ENCODE data around the gene KRT2. TPM values are rescaled to one million over a fixed set of nuclear protein-coding genes. Genes with fewer than 3 reads are reported as not detected.

KRT2 gene
- total RNA-seq, 1 donor from 2014 or later: not detected

- H3K36me3 Mint-ChIP-seq (ENCODE audit: low read depth): no peaks in the 10 kb centered on the region
- peaks cover 14% of the 10 kb centered on the region for H3K27me3 Mint-ChIP-seq
- H3K27ac Mint-ChIP-seq: no peak overlapping the region
- H3K9me3 Mint-ChIP-seq: no peaks in the 10 kb centered on the region
- H3K4me3 Mint-ChIP-seq: no peak overlapping the region
- ChIA-PET CTCF (no interaction called here), POLR2A (no interaction called here)
- DNase-seq (no peak), ATAC-seq (ENCODE audit: low read depth) (no peak)
- TF ChIP-seq CTCF (IDR thresholded peaks at IDR 0.05): no peak
- no peaks in the 10 kb centered on the region for H3K4me1 Mint-ChIP-seq
- intact Hi-C loops (cut with micrococcal nuclease): no loop called here
These were observed 15.3 kb downstream of the KRT2 start for GRCh38 chr12:52636592-52637258.

GRCh38 chr12:52636189-52636588 is 15.8 kb downstream of the KRT2 start:
- POLR2A ChIA-PET: no interaction called here
- no peak for ATAC-seq (ENCODE audit: low read depth)

GRCh38 chr12:52634266-52635056 is 17.6 kb downstream of the KRT2 start:
- no peak for TF ChIP-seq CTCF (IDR thresholded peaks at IDR 0.05)
- POLR2A ChIA-PET: no interaction called here
- Mint-ChIP-seq H3K27me3 (peaks cover 11% of the 10 kb centered on the region), H3K4me3 (no peak overlapping the region), H3K36me3 (ENCODE audit: low read depth) (no peaks in the 10 kb centered on the region), H3K4me1 (no peaks in the 10 kb centered on the region), H3K9me3 (no peaks in the 10 kb centered on the region), H3K27ac (no peak overlapping the region)
- CTCF ChIA-PET: no interaction called here
- DNase-seq: no peak
- ATAC-seq (ENCODE audit: low read depth): no peak
- intact Hi-C loops (cut with micrococcal nuclease): no loop called here

More at GRCh38 chr12:52636189-52636588, 15.8 kb downstream of the KRT2 start:
- no peak for TF ChIP-seq CTCF (IDR thresholded peaks at IDR 0.05)
- Mint-ChIP-seq H3K36me3 (ENCODE audit: low read depth) (no peaks in the 10 kb centered on the region), H3K9me3 (no peaks in the 10 kb centered on the region), H3K27me3 (peaks cover 14% of the 10 kb centered on the region), H3K4me3 (no peak overlapping the region), H3K4me1 (no peaks in the 10 kb centered on the region), H3K27ac (no peak overlapping the region)
- CTCF ChIA-PET: no interaction called here
- intact Hi-C loops (cut with micrococcal nuclease): no loop called here
- no peak for DNase-seq

GRCh38 chr12:52633383-52633782 is 18.6 kb downstream of the KRT2 start:
- Mint-ChIP-seq H3K4me1 (no peaks in the 10 kb centered on the region), H3K36me3 (ENCODE audit: low read depth) (no peaks in the 10 kb centered on the region), H3K4me3 (no peak overlapping the region), H3K9me3 (no peaks in the 10 kb centered on the region), H3K27me3 (peaks cover 10% of the 10 kb centered on the region), H3K27ac (no peak overlapping the region)
- DNase-seq (no peak), ATAC-seq (ENCODE audit: low read depth) (no peak)
- POLR2A ChIA-PET: no interaction called here
- intact Hi-C loops (cut with micrococcal nuclease): no loop called here
- CTCF ChIA-PET: no interaction called here
- TF ChIP-seq CTCF (IDR thresholded peaks at IDR 0.05): no peak

GRCh38 chr12:52632656-52633055 is 19.4 kb downstream of the KRT2 start:
- peaks cover 12% of the 10 kb centered on the region for H3K27me3 Mint-ChIP-seq
- ChIA-PET CTCF (no interaction called here), POLR2A (no interaction called here)
- H3K9me3 Mint-ChIP-seq: no peaks in the 10 kb centered on the region
- TF ChIP-seq CTCF (IDR thresholded peaks at IDR 0.05): no peak
- no peak overlapping the region for H3K4me3 Mint-ChIP-seq
- no peak overlapping the region for H3K27ac Mint-ChIP-seq
- intact Hi-C loops (cut with micrococcal nuclease): no loop called here
- H3K36me3 Mint-ChIP-seq (ENCODE audit: low read depth): no peaks in the 10 kb centered on the region
- ATAC-seq (ENCODE audit: low read depth): no peak
- no peaks in the 10 kb centered on the region for H3K4me1 Mint-ChIP-seq
- no peak for DNase-seq

Measured in activated B cell treated with CpG ODN at 0.5 μM for 24 hours (primary cell).